Neural progenitor cell (in vitro differentiated cells): ENCODE data around the gene TNNI3. TPM values are rescaled to one million over a fixed set of nuclear protein-coding genes. Genes with fewer than 3 reads are reported as not detected.

Experiments
- DNase-seq: peaks from one replicate; pipeline ENCODE4 v3.0.0-alpha.2; 2016; ENCODE audit warnings: low spot score
- H2AFZ ChIP-seq: fragments of 200-600 bp; sonication (generic); replicated peaks from 2 replicates; pipeline ENCODE4 v1.6.1; 2016; ENCODE audit warnings: antibody characterized with exemption
- H3F3A ChIP-seq: fragments of 200-600 bp; sonication (generic); 2 replicates; pipeline ENCODE4 v1.6.1; 2016; ENCODE audit warnings: antibody characterized with exemption, low read depth
- H3K27ac ChIP-seq: fragments of 200-600 bp; sonication (generic); 2 replicates; pipeline ENCODE4 v1.5.1; 2016; ENCODE audit warnings: mild to moderate bottlenecking
- H3K27me3 ChIP-seq: fragments of 200-600 bp; sonication (generic); 2 replicates; pipeline ENCODE4 v1.6.1; 2016; ENCODE audit warnings: mild to moderate bottlenecking, moderate library complexity
- H3K36me3 ChIP-seq: fragments of 200-600 bp; sonication (generic); 2 replicates; pipeline ENCODE4 v1.5.1; 2016
- H3K4me1 ChIP-seq: fragments of 200-600 bp; sonication (generic); 2 replicates; pipeline ENCODE4 v1.6.1; 2016; ENCODE audit warnings: mixed run types
- H3K4me2 ChIP-seq: fragments of 200-600 bp; sonication (generic); 2 replicates; pipeline ENCODE4 v1.6.1; 2016
- H3K4me3 ChIP-seq: fragments of 200-600 bp; sonication (generic); 2 replicates; pipeline ENCODE4 v1.5.1; 2016
- H3K79me2 ChIP-seq: fragments of 200-600 bp; sonication (generic); 2 replicates; pipeline ENCODE4 v1.6.1; 2016; ENCODE audit warnings: low read depth
- H3K9ac ChIP-seq: fragments of 200-600 bp; sonication (generic); 2 replicates; pipeline ENCODE4 v1.6.1; 2016
- H3K9me3 ChIP-seq: fragments of 200-600 bp; sonication (generic); 2 replicates; pipeline ENCODE4 v1.5.1; 2016; ENCODE audit warnings: low read depth
- H4K20me1 ChIP-seq: fragments of 200-600 bp; sonication (generic); 2 replicates; pipeline ENCODE4 v1.6.1; 2016; ENCODE audit warnings: low read depth
- H3K27ac Mint-ChIP-seq: 3 replicates; pipeline ENCODE4 v1.8.0; 2021; ENCODE audit warnings: mixed read lengths
- H3K27me3 Mint-ChIP-seq: 2 replicates; pipeline ENCODE4 v1.8.0; 2022; ENCODE audit warnings: low read depth, mild to moderate bottlenecking, inconsistent platforms, moderate library complexity, mixed read lengths; ENCODE audit not compliant: insufficient read depth
- H3K36me3 Mint-ChIP-seq: 3 replicates; pipeline ENCODE4 v1.8.0; 2021; ENCODE audit warnings: mixed read lengths
- H3K4me1 Mint-ChIP-seq: 3 replicates; pipeline ENCODE4 v1.8.0; 2021; ENCODE audit warnings: mixed read lengths
- H3K4me3 Mint-ChIP-seq: 3 replicates; pipeline ENCODE4 v1.8.0; 2021; ENCODE audit warnings: mild to moderate bottlenecking, moderate library complexity, mixed read lengths
- H3K9me3 Mint-ChIP-seq: 3 replicates; pipeline ENCODE4 v1.8.0; 2020; ENCODE audit warnings: mixed read lengths
- EZH2 ChIP-seq: fragments of 200-600 bp; sonication (generic); IDR thresholded peaks from 2 replicates; pipeline ENCODE4 v1.6.1; 2017; ENCODE audit warnings: antibody characterized with exemption, mild to moderate bottlenecking, moderate library complexity
- EZH2phosphoT487 ChIP-seq: fragments of 200-600 bp; sonication (generic); IDR thresholded peaks from 2 replicates; pipeline ENCODE4 v1.6.1; 2017; ENCODE audit warnings: antibody characterized with exemption
- total RNA-seq: library from RNA; depleted of rRNA; stranded (reverse); fragments of >200 nt; gene quantifications from 2 replicates; pipeline ENCODE4 v1.2.3, GENCODE V29; 2015; ENCODE audit warnings: low replicate concordance
- TF ChIP-seq, protein P1 (sequence below): fragments of 200-600 bp; sonication (generic); IDR thresholded peaks from 2 replicates; pipeline ENCODE4 v1.5.1; 2017; ENCODE audit warnings: antibody characterized with exemption, mild to moderate bottlenecking

TNNI3 gene
- total RNA-seq, 1 donor from 2014 or later, result 22.2 TPM

DNA sequence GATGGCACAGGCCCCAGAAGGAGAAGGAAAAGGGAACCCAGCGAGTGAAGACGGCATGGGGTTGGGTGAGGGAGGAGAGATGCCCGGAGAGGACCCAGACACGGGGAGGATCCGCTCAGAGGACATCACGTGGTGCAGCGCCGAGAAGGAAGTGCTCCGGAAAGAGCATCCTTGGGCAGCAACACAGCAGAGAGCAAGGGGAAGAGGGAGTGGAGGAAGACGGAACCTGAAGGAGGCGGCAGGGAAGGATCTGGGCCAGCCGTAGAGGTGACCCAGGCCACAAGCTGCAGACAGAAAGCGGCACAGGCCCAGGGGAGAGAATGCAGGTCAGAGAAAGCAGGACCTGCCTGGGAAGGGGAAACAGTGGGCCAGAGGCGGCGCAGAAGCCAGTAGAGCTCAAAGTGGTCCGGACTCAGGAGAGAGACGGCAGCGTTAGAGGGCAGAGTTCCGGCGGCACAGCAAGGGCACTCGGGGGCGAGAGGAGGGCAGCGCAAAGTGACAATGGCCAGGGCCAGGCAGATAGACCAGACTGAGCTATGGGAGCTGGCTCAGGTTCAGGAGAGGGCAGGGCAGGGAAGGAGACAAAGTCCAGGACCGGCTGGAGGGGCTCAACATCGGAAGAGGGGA, 41.2 kb downstream of the TNNI3 start:
- Mint-ChIP-seq H3K27me3 (peaks cover 15% of the 10 kb centered on the region), H3K36me3 (no peaks in the 10 kb centered on the region), H3K27ac (peak overlapping the region; percentile 93), H3K4me1 (peaks cover 42% of the 10 kb centered on the region), H3K9me3 (no peaks in the 10 kb centered on the region), H3K4me3 (peak overlapping the region; percentile 95)
- H4K20me1 ChIP-seq, result peaks cover 54% of the 10 kb centered on the region
- H3K9me3 ChIP-seq, result no peaks in the 10 kb centered on the region
- peak overlapping the region; percentile 46 for H3K9ac ChIP-seq
- H3K27ac ChIP-seq, result no peak overlapping the region
- H3F3A ChIP-seq, result peaks cover 19% of the 10 kb centered on the region
- peaks cover 5% of the 10 kb centered on the region for H3K4me1 ChIP-seq
- H3K79me2 ChIP-seq, result peaks cover 55% of the 10 kb centered on the region
- H3K27me3 ChIP-seq, result no peaks in the 10 kb centered on the region
- no peaks in the 10 kb centered on the region for H3K36me3 ChIP-seq
- TF ChIP-seq, protein P1, sequence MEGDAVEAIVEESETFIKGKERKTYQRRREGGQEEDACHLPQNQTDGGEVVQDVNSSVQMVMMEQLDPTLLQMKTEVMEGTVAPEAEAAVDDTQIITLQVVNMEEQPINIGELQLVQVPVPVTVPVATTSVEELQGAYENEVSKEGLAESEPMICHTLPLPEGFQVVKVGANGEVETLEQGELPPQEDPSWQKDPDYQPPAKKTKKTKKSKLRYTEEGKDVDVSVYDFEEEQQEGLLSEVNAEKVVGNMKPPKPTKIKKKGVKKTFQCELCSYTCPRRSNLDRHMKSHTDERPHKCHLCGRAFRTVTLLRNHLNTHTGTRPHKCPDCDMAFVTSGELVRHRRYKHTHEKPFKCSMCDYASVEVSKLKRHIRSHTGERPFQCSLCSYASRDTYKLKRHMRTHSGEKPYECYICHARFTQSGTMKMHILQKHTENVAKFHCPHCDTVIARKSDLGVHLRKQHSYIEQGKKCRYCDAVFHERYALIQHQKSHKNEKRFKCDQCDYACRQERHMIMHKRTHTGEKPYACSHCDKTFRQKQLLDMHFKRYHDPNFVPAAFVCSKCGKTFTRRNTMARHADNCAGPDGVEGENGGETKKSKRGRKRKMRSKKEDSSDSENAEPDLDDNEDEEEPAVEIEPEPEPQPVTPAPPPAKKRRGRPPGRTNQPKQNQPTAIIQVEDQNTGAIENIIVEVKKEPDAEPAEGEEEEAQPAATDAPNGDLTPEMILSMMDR, result no peak
- TF ChIP-seq EZH2phosphoT487 (no peak), EZH2 (no peak)
- DNase-seq, result peak; percentile 50
- peak overlapping the region; percentile 76 for H3K4me3 ChIP-seq
- H2AFZ ChIP-seq, result no peak overlapping the region
- peak overlapping the region; percentile 96 for H3K4me2 ChIP-seq

DNA sequence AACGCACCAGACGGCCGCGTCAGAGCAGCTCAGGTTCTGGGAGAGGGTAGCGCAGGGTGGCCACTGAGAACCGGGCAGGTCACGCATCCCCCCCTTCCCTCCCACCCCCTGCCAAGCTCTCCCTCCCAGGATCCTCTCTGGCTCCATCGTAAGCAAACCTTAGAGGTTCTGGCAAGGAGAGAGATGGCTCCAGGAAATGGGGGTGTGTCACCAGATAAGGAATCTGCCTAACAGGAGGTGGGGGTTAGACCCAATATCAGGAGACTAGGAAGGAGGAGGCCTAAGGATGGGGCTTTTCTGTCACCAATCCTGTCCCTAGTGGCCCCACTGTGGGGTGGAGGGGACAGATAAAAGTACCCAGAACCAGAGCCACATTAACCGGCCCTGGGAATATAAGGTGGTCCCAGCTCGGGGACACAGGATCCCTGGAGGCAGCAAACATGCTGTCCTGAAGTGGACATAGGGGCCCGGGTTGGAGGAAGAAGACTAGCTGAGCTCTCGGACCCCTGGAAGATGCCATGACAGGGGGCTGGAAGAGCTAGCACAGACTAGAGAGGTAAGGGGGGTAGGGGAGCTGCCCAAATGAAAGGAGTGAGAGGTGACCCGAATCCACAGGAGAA, 42.0 kb downstream of the TNNI3 start:
- no peak for TF ChIP-seq EZH2
- no peak for TF ChIP-seq EZH2phosphoT487
- TF ChIP-seq, protein P1, result no peak
- Mint-ChIP-seq H3K36me3 (peaks cover 2% of the 10 kb centered on the region), H3K9me3 (no peaks in the 10 kb centered on the region), H3K27me3 (peaks cover 17% of the 10 kb centered on the region), H3K4me1 (peaks cover 42% of the 10 kb centered on the region), H3K4me3 (peak overlapping the region; percentile 95), H3K27ac (peak overlapping the region; percentile 93)
- no peak overlapping the region for H3K9ac ChIP-seq
- peak overlapping the region; percentile 96 for H3K4me2 ChIP-seq
- peaks cover 56% of the 10 kb centered on the region for H3K79me2 ChIP-seq
- H3K4me3 ChIP-seq, result peak overlapping the region; percentile 76
- H3K27ac ChIP-seq, result no peak overlapping the region
- H3K36me3 ChIP-seq, result no peaks in the 10 kb centered on the region
- H3K9me3 ChIP-seq, result no peaks in the 10 kb centered on the region
- H2AFZ ChIP-seq, result no peak overlapping the region
- H4K20me1 ChIP-seq, result peaks cover 56% of the 10 kb centered on the region
- H3K4me1 ChIP-seq, result peaks cover 5% of the 10 kb centered on the region
- DNase-seq, result no peak
- no peaks in the 10 kb centered on the region for H3K27me3 ChIP-seq
- H3F3A ChIP-seq, result peaks cover 19% of the 10 kb centered on the region

DNA sequence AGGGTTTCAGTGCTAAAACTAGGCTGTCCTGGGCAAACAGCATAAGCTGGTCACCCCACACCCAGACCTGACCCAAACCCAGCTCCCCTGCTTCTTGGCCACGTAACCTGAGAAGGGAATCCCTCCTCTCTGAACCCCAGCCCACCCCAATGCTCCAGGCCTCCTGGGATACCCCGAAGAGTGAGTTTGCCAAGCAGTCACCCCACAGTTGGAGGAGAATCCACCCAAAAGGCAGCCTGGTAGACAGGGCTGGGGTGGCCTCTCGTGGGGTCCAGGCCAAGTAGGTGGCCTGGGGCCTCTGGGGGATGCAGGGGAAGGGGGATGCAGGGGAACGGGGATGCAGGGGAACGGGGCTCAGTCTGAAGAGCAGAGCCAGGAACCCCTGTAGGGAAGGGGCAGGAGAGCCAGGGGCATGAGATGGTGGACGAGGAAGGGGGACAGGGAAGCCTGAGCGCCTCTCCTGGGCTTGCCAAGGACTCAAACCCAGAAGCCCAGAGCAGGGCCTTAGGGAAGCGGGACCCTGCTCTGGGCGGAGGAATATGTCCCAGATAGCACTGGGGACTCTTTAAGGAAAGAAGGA, 42.9 kb downstream of the TNNI3 start:
- no peaks in the 10 kb centered on the region for H3K36me3 ChIP-seq
- H4K20me1 ChIP-seq, result peaks cover 63% of the 10 kb centered on the region
- H3K4me3 ChIP-seq, result no peak overlapping the region
- peak overlapping the region; percentile 60 for H3K27ac Mint-ChIP-seq
- peaks cover 4% of the 10 kb centered on the region for H3K36me3 Mint-ChIP-seq
- peaks cover 56% of the 10 kb centered on the region for H3K79me2 ChIP-seq
- TF ChIP-seq EZH2phosphoT487 (no peak), EZH2 (no peak)
- TF ChIP-seq, protein P1, result no peak
- H3K9me3 Mint-ChIP-seq, result no peaks in the 10 kb centered on the region
- H3K27me3 Mint-ChIP-seq, result peaks cover 15% of the 10 kb centered on the region
- H3K4me1 ChIP-seq, result peaks cover 5% of the 10 kb centered on the region
- H3K4me1 Mint-ChIP-seq, result peaks cover 42% of the 10 kb centered on the region
- no peak for DNase-seq
- H3F3A ChIP-seq, result peaks cover 19% of the 10 kb centered on the region
- H3K4me3 Mint-ChIP-seq, result peak overlapping the region; percentile 63
- no peak overlapping the region for H2AFZ ChIP-seq
- no peaks in the 10 kb centered on the region for H3K27me3 ChIP-seq
- no peak overlapping the region for H3K27ac ChIP-seq
- no peaks in the 10 kb centered on the region for H3K9me3 ChIP-seq
- H3K9ac ChIP-seq, result peak overlapping the region; percentile 20
- H3K4me2 ChIP-seq, result peak overlapping the region; percentile 96
